K562 (cell line): ENCODE data around the gene PIANP. TPM values are rescaled to one million over a fixed set of nuclear protein-coding genes. Genes with fewer than 3 reads are reported as not detected.

ENCODE experiments used
- CXXC5 ChIP-seq: fragments of 250-450 bp; sonication (Bioruptor Pico); IDR thresholded peaks from 2 replicates; pipeline ENCODE4 v1.8.0; 2022; ENCODE audit warnings: inconsistent platforms, mild to moderate bottlenecking, moderate library complexity
- GATA2 ChIP-seq: sonication (generic); formaldehyde crosslinking; IDR thresholded peaks from 2 replicates; pipeline ENCODE4 v1.4.0; 2020; ENCODE audit warnings: mild to moderate bottlenecking, missing genetic modification reagents
- ILK ChIP-seq: fragments of 450-650 bp; IDR thresholded peaks from 2 replicates; pipeline ENCODE4 v1.6.1; 2016; ENCODE audit warnings: missing genetic modification characterization, low read depth, mild to moderate bottlenecking, missing compliant biosample characterization, moderate library complexity, borderline replicate concordance
- KDM4B ChIP-seq, 2 experiments: fragments of 450-650 bp in 1 of 2; sonication (generic) in 1 of 2; IDR thresholded peaks; 2 replicates each; pipeline ENCODE4 v1.6.1; 2016 to 2017; ENCODE audit warnings: borderline replicate concordance in 2 of 2, antibody characterized with exemption in 1 of 2, low read depth in 1 of 2, mild to moderate bottlenecking in 1 of 2
- NCOR1 ChIP-seq: fragments of 450-650 bp; IDR thresholded peaks from 2 replicates; pipeline ENCODE4 v1.6.1; 2016; ENCODE audit warnings: mild to moderate bottlenecking, moderate library complexity
- NFIX ChIP-seq: fragments of 250-450 bp; sonication (Bioruptor Pico); IDR thresholded peaks from 2 replicates; pipeline ENCODE4 v1.4.0; 2020; ENCODE audit warnings: low read depth, mild to moderate bottlenecking, moderate library complexity
- NR2C1 ChIP-seq, 2 experiments: fragments of 450-650 bp; IDR thresholded peaks; 2 replicates each; pipeline ENCODE4 v1.6.1; 2017; ENCODE audit warnings: mild to moderate bottlenecking in 2 of 2, antibody characterized with exemption in 1 of 2, inconsistent platforms in 1 of 2, missing compliant biosample characterization in 1 of 2, missing genetic modification characterization in 1 of 2
- POLR3A ChIP-seq: IDR thresholded peaks from 2 replicates; pipeline ENCODE4 v1.6.1; 2011; ENCODE audit warnings: borderline replicate concordance, mild to moderate bottlenecking, moderate library complexity; ENCODE audit not compliant: insufficient read length, insufficient read depth; ENCODE audit errors: extremely low read depth
- RBM15 ChIP-seq: fragments of 200-400 bp; formaldehyde crosslinking; IDR thresholded peaks from 2 replicates; pipeline ENCODE4 v1.6.1; 2018; ENCODE audit warnings: mild to moderate bottlenecking, low read length, moderate library complexity; ENCODE audit not compliant: insufficient read depth
- RFX5 ChIP-seq: IDR thresholded peaks from 2 replicates; pipeline ENCODE4 v1.6.1; 2011; ENCODE audit warnings: low read depth, mild to moderate bottlenecking, improper control_type of control experiment, low read length
- SAFB2 ChIP-seq: fragments of 200-400 bp; formaldehyde crosslinking; IDR thresholded peaks from 2 replicates; pipeline ENCODE4 v1.6.1; 2018; ENCODE audit warnings: borderline replicate concordance, low read length, low read depth, moderate library complexity; ENCODE audit not compliant: severe bottlenecking
- SIRT6 ChIP-seq: IDR thresholded peaks from one replicate; pipeline ENCODE4 v1.6.1; 2012; ENCODE audit warnings: low read depth, mild to moderate bottlenecking, control low read depth, inconsistent platforms, low read length, moderate library complexity
- TEAD2 ChIP-seq: fragments of 450-650 bp; IDR thresholded peaks from 2 replicates; pipeline ENCODE4 v1.6.1; 2016; ENCODE audit warnings: missing genetic modification characterization, control low read depth, missing compliant biosample characterization
- ZBTB8A ChIP-seq: fragments of 450-650 bp; IDR thresholded peaks from 2 replicates; pipeline ENCODE4 v1.6.1; 2018; ENCODE audit warnings: mild to moderate bottlenecking, moderate library complexity; ENCODE audit not compliant: partially characterized antibody
- ZNF12 ChIP-seq: sonication (generic); formaldehyde crosslinking; IDR thresholded peaks from 2 replicates; pipeline ENCODE4 v1.4.0; 2020; ENCODE audit warnings: mild to moderate bottlenecking, missing genetic modification reagents
- ZNF282 ChIP-seq: sonication (generic); formaldehyde crosslinking; IDR thresholded peaks from 2 replicates; pipeline ENCODE4 v1.8.1; 2023; ENCODE audit warnings: missing genetic modification reagents
- ZNF444 ChIP-seq: fragments of 250-450 bp; sonication (Bioruptor Pico); IDR thresholded peaks from 2 replicates; pipeline ENCODE4 v1.4.0; 2020; ENCODE audit warnings: mild to moderate bottlenecking, moderate library complexity
- ZNF766 ChIP-seq: fragments of 200-800 bp; sonication (Bioruptor generic); conservative IDR thresholded peaks from 2 replicates; pipeline ENCODE4 v1.6.1; 2016; ENCODE audit warnings: missing genetic modification characterization, missing compliant biosample characterization
- polyA plus RNA-seq, 8 experiments: library from polyadenylated mRNA; depleted of rRNA in 4 of 8; stranded (reverse) in 5 of 8; unstranded in 3 of 8; fragments of >200 nt; fragmentation: Nextera tagmentation in 2 of 8; fragmentation: Illumina TruSeq in 1 of 8; extraction: Ambion mirVana in 2 of 8; extraction: Trizol in 1 of 8; gene quantifications; 2 replicates each; pipeline versions ENCODE4 v1.2.1 to v1.2.3, GENCODE V29; 2011 to 2014; ENCODE audit warnings: inconsistent platforms in 1 of 8, missing spikeins in 1 of 8
- total RNA-seq, 7 experiments: library from RNA; depleted of rRNA in 6 of 7; stranded (reverse); fragments of >200 nt in 6 of 7; fragmentation: Illumina TruSeq in 2 of 7; extraction: Trizol in 2 of 7; gene quantifications; 2 replicates each; pipeline versions ENCODE4 v1.2.1 to v1.2.3, GENCODE V29; 2011 to 2021; ENCODE audit warnings: low replicate concordance in 1 of 7
- TF ChIP-seq, protein P1 (sequence below): fragments of 200-800 bp; sonication (Bioruptor generic); IDR thresholded peaks from 2 replicates; pipeline ENCODE4 v1.6.1; 2017; ENCODE audit warnings: missing genetic modification characterization, missing compliant biosample characterization
- TF ChIP-seq, protein P2 (sequence below): sonication (generic); formaldehyde crosslinking; IDR thresholded peaks from 2 replicates; pipeline ENCODE4 v1.8.0; 2023; ENCODE audit warnings: mild to moderate bottlenecking, missing genetic modification reagents
- TF ChIP-seq, protein P3 (sequence below): fragments of 450-650 bp; formaldehyde crosslinking; conservative IDR thresholded peaks from 2 replicates; pipeline ENCODE4 v1.4.0; 2022; ENCODE audit warnings: mild to moderate bottlenecking, missing genetic modification characterization

Gene PIANP
- total and polyA plus RNA-seq, 9 of the 15 experiments (the other 6 are each of a cell fraction or from before 2014, with no cell fraction given), result 0.07 TPM; not detected in 8

DNA sequence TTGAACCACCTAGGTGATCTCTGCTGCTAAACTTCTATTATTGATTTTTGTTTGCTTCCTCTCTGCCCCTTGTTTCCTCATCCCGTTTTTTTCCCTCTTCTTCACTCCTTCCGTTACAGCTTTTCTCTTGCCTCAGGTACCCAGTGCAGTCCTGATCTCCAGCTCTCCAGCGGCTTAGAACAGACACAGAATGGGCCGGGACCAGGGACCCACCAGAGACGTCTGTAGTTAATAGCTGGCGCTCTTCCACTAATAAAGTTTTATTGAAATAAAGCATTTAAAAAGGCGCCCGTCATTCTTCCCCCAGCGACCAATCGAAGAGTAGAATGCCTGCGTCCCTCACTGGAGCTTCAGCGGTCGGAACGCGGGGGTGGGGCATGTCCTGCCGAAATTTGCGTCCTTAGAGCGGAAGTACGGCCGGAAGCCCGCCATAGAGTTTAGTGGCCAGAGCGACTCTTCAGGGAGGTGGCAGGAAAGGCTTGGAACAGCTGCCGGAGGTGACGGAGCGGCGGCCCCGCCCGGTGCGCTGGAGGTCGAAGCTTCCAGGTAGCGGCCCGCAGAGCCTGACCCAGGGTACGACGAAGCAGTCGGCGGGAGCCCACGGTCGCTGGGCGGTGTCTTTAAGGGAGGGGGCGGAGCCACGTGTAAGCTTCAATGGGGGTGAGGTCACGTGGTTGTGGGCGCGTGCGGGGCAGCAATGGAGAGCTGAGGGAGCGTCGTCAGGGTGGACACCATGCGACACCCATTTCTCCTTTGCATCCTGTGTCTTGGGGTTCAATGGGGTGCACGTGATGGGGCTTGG is 23.2 kb upstream of the PIANP start, which contains the start of gene COPS7A (continued):
- TF ChIP-seq ZNF444 (CRISPR knock-in tag) (no peak), NCOR1 (0 out of 2 replicates have a peak, but pooled peaks have one; percentile 5), GATA2 (CRISPR knock-in tag) (no peak), TEAD2 (tag) (no peak), CXXC5 (peak; percentile 93), ZNF282 (no peak), ZBTB8A (no peak), ZNF766 (CRISPR knock-in tag) (no peak), RFX5 (no peak), POLR3A (no peak), NR2C1 (IDR thresholded peaks at IDR 0.05) (peak; percentile 80), NR2C1 (tag; IDR thresholded peaks at IDR 0.05) (peak; percentile 84), KDM4B (IDR thresholded peaks at IDR 0.05; ENCODE audit: borderline replicate concordance in 2 of 2, low read depth in 1 of 2) (0 out of 4 replicates have a peak, but pooled peaks of 1 of the 2 experiments have one; percentile 79), NFIX (CRISPR knock-in tag) (no peak), RBM15 (no peak), SAFB2 (no peak), ILK (tag) (no peak), SIRT6 (no peak), ZNF12 (CRISPR knock-in tag) (no peak)
- TF ChIP-seq, protein P1, sequence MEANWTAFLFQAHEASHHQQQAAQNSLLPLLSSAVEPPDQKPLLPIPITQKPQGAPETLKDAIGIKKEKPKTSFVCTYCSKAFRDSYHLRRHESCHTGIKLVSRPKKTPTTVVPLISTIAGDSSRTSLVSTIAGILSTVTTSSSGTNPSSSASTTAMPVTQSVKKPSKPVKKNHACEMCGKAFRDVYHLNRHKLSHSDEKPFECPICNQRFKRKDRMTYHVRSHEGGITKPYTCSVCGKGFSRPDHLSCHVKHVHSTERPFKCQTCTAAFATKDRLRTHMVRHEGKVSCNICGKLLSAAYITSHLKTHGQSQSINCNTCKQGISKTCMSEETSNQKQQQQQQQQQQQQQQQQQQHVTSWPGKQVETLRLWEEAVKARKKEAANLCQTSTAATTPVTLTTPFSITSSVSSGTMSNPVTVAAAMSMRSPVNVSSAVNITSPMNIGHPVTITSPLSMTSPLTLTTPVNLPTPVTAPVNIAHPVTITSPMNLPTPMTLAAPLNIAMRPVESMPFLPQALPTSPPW (CRISPR knock-in tag), result peak; percentile 87
- TF ChIP-seq, protein P2, sequence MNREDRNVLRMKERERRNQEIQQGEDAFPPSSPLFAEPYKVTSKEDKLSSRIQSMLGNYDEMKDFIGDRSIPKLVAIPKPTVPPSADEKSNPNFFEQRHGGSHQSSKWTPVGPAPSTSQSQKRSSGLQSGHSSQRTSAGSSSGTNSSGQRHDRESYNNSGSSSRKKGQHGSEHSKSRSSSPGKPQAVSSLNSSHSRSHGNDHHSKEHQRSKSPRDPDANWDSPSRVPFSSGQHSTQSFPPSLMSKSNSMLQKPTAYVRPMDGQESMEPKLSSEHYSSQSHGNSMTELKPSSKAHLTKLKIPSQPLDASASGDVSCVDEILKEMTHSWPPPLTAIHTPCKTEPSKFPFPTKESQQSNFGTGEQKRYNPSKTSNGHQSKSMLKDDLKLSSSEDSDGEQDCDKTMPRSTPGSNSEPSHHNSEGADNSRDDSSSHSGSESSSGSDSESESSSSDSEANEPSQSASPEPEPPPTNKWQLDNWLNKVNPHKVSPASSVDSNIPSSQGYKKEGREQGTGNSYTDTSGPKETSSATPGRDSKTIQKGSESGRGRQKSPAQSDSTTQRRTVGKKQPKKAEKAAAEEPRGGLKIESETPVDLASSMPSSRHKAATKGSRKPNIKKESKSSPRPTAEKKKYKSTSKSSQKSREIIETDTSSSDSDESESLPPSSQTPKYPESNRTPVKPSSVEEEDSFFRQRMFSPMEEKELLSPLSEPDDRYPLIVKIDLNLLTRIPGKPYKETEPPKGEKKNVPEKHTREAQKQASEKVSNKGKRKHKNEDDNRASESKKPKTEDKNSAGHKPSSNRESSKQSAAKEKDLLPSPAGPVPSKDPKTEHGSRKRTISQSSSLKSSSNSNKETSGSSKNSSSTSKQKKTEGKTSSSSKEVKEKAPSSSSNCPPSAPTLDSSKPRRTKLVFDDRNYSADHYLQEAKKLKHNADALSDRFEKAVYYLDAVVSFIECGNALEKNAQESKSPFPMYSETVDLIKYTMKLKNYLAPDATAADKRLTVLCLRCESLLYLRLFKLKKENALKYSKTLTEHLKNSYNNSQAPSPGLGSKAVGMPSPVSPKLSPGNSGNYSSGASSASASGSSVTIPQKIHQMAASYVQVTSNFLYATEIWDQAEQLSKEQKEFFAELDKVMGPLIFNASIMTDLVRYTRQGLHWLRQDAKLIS (CRISPR knock-in tag), result peak; percentile 82; the same call in 1 of the 2 replicates
- TF ChIP-seq, protein P3, sequence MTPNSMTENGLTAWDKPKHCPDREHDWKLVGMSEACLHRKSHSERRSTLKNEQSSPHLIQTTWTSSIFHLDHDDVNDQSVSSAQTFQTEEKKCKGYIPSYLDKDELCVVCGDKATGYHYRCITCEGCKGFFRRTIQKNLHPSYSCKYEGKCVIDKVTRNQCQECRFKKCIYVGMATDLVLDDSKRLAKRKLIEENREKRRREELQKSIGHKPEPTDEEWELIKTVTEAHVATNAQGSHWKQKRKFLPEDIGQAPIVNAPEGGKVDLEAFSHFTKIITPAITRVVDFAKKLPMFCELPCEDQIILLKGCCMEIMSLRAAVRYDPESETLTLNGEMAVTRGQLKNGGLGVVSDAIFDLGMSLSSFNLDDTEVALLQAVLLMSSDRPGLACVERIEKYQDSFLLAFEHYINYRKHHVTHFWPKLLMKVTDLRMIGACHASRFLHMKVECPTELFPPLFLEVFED (CRISPR knock-in tag), result no peak; the same call in 1 of the 2 replicates
